Activated naive CD8-positive, alpha-beta T cell treated with anti-CD3 and anti-CD28 coated beads, Interleukin-2, amount 50 U/mL, for 24 hours (primary cell): ENCODE data around the gene TCIRG1.
A peak's percentile ranks its signal among the peaks of the same experiment; 100 is the strongest.
"Not testable (repeated sequence)": the region's sequence is repeated elsewhere in the genome, so short reads cannot be mapped to it uniquely, and the experiment has no call there.

Source experiments
- ATAC-seq: fragments of 150-1000 bp; cut with Tn5 transposase; one replicate; pipeline ENCODE4 v1.10.0; 2021
- DNase-seq: peaks from one replicate; pipeline ENCODE4 v3.0.0; 2021
- H3K27ac Mint-ChIP-seq: one replicate; pipeline ENCODE4 v1.8.0; 2021; ENCODE audit warnings: mild to moderate bottlenecking, mixed read lengths
- H3K27me3 Mint-ChIP-seq: one replicate; pipeline ENCODE4 v1.8.0; 2021; ENCODE audit warnings: mixed read lengths
- H3K36me3 Mint-ChIP-seq: one replicate; pipeline ENCODE4 v1.8.0; 2021; ENCODE audit warnings: low read depth, mixed read lengths
- H3K4me1 Mint-ChIP-seq: one replicate; pipeline ENCODE4 v1.8.0; 2021; ENCODE audit warnings: mixed read lengths
- H3K4me3 Mint-ChIP-seq: one replicate; pipeline ENCODE4 v1.8.0; 2021; ENCODE audit warnings: mild to moderate bottlenecking, moderate library complexity, mixed read lengths
- H3K9me3 Mint-ChIP-seq: one replicate; pipeline ENCODE4 v1.8.0; 2021; ENCODE audit warnings: mixed read lengths

TCIRG1 gene, protein sequence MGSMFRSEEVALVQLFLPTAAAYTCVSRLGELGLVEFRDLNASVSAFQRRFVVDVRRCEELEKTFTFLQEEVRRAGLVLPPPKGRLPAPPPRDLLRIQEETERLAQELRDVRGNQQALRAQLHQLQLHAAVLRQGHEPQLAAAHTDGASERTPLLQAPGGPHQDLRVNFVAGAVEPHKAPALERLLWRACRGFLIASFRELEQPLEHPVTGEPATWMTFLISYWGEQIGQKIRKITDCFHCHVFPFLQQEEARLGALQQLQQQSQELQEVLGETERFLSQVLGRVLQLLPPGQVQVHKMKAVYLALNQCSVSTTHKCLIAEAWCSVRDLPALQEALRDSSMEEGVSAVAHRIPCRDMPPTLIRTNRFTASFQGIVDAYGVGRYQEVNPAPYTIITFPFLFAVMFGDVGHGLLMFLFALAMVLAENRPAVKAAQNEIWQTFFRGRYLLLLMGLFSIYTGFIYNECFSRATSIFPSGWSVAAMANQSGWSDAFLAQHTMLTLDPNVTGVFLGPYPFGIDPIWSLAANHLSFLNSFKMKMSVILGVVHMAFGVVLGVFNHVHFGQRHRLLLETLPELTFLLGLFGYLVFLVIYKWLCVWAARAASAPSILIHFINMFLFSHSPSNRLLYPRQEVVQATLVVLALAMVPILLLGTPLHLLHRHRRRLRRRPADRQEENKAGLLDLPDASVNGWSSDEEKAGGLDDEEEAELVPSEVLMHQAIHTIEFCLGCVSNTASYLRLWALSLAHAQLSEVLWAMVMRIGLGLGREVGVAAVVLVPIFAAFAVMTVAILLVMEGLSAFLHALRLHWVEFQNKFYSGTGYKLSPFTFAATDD

GRCh38 chr11:68038718-68039525 is at the start of gene TCIRG1:
Gene TCIRG1, plus strand, starts transcription at chr11:68039025. Its CDS starts 2,247 bp downstream, at chr11:68041272.
- peak within 1 kb of the TSS; percentile 85 for H3K27ac Mint-ChIP-seq
- H3K36me3 Mint-ChIP-seq, result peaks cover 3% of the 10 kb centered on the region
- peaks cover 22% of the 10 kb centered on the region for H3K4me1 Mint-ChIP-seq
- peak within 1 kb of the TSS; percentile 82 for H3K4me3 Mint-ChIP-seq
- peak; percentile 68 for ATAC-seq
- DNase-seq, result peak; percentile 72
- no peaks in the 10 kb centered on the region for H3K9me3 Mint-ChIP-seq
- H3K27me3 Mint-ChIP-seq, result no peaks in the 10 kb centered on the region

DNA sequence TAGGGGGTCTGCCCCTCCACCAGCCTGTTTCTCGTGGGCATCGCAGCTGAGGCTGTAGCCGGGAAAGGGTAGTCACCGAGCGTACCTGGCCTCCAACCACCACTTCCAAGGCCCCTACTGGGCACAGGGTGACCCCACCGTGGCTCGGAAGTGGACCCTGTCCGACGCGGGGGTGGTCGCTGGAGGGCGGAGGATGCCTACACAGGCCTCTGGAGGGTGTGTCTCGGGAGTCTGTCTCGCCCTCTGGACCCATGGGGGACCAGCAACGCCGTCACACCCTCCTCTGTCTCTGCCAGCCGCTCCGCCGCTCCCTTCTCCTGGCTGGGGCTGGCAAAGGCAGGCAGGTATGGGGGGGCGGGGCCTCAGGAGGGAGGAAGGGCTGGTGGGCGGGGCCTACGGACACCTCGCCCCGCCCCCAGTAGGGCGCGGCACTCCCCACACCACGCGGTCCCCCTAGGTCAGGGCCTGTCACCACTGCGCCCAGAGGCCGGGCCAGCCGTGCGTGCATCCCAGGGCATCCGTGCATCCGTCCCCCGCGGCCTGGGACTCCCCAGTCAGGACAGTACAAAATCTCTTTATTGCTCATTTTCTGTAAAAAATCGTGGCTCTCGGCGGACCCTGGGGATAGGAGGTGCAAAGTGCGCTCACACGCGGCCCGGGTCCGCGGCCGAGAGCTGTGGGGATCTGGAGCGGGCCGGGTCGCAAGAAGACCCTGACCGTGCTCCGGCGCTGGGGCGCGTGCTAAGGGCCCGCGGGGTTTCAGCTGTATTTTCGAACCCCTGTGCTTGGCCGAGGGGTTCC is 48.1 kb upstream of the TCIRG1 start:
- not testable (repeated sequence) for DNase-seq, H3K27me3 Mint-ChIP-seq, H3K36me3 Mint-ChIP-seq, ATAC-seq, H3K27ac Mint-ChIP-seq, H3K4me1 Mint-ChIP-seq, H3K4me3 Mint-ChIP-seq, H3K9me3 Mint-ChIP-seq

DNA sequence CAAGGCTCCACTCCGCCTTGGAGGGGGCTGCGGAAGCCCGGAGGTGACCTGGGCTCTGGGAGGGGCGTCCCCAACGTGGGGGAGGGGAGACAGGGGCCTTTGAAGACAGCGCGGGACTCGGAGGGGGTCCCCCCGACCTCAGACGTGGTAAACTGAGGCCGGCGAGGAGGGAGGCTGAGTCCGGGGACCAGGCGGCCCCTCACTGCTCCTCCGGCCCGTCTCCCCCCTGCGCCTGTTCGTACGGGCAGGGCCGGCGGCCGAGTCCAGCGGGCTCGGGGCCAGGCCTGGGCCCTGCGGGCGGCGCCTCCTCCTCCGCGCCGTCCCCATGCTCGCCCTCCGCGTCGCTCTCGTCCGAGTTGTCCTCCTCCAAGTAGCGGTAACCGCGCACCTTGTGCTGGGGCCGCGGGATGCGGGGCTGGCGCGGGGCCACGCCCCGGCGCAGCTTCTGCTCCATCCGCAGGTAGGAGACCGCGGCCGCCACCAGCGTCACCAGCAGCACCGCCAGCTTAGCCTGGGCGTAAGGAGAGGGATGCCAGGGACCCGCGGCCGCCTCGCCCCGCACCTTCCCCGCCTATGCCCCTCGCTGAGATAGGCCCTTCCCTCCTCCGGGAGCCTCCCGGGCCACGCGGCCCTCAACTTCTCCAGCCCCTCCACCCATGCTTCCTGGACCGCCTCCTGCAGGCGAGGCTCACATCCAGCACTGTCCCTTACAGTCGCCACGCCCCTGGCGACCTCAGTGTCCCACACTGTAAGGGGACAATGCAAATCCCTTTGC is 47.3 kb upstream of the TCIRG1 start:
- DNase-seq, H3K4me3 Mint-ChIP-seq, H3K4me1 Mint-ChIP-seq, H3K36me3 Mint-ChIP-seq, H3K9me3 Mint-ChIP-seq, H3K27ac Mint-ChIP-seq, ATAC-seq, H3K27me3 Mint-ChIP-seq: not testable (repeated sequence)

GRCh38 chr11:67993821-67994220 is 45.0 kb upstream of the TCIRG1 start:
- H3K36me3 Mint-ChIP-seq, H3K9me3 Mint-ChIP-seq, H3K4me3 Mint-ChIP-seq, H3K27me3 Mint-ChIP-seq, ATAC-seq, H3K27ac Mint-ChIP-seq: not testable (repeated sequence)
- peak; percentile 27 for DNase-seq
- peaks cover 23% of the 10 kb centered on the region for H3K4me1 Mint-ChIP-seq

DNA sequence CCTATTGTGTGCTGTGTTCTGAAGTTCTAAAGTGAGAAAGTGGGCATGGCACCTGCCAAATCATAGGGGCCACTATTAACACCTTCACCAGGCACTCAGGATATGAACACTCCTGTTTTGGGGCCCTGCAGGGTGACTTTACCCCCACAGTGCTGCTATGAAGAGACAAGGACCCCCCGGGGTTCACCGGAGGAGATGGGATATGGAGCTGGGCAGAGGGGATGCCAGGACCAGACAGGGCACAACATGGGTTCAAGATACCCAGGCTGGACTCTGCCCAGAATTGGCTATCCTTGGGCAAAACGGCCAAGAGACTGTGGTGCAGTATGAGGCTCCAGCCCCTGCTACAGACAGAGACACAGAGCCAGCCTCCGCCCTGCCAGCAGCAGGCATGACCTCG is 44.4 kb upstream of the TCIRG1 start:
- not testable (repeated sequence) for H3K27ac Mint-ChIP-seq, ATAC-seq, H3K36me3 Mint-ChIP-seq, DNase-seq, H3K27me3 Mint-ChIP-seq, H3K9me3 Mint-ChIP-seq, H3K4me3 Mint-ChIP-seq
- peaks cover 23% of the 10 kb centered on the region for H3K4me1 Mint-ChIP-seq

DNA sequence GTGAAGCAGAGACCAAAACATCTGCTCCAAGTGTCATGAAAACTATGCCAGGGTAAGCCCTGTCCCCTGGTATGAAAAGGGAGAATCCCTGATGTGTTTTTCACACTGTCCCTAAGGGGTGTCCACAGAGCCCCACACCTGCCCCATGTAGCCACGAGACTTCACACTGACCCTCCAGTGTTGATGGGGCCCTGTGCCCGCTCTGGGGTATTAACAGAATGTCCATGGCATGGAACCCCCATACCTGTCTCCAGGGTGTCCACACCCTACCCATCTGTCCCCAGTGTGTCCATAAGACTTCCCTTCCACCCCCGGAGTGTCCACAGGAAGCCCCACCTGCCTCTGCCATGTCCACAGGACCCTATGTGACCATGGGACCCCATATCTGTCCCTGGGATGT is 43.7 kb upstream of the TCIRG1 start:
- not testable (repeated sequence) for H3K27me3 Mint-ChIP-seq, H3K36me3 Mint-ChIP-seq, H3K4me3 Mint-ChIP-seq, ATAC-seq, DNase-seq, H3K9me3 Mint-ChIP-seq, H3K27ac Mint-ChIP-seq
- peaks cover 23% of the 10 kb centered on the region for H3K4me1 Mint-ChIP-seq

- H3K27ac Mint-ChIP-seq, H3K36me3 Mint-ChIP-seq, DNase-seq, H3K9me3 Mint-ChIP-seq, H3K27me3 Mint-ChIP-seq, ATAC-seq, H3K4me3 Mint-ChIP-seq: not testable (repeated sequence)
- H3K4me1 Mint-ChIP-seq, result peaks cover 23% of the 10 kb centered on the region
These were observed 43.2 kb upstream of the TCIRG1 start for GRCh38 chr11:67995579-67995978.

DNA sequence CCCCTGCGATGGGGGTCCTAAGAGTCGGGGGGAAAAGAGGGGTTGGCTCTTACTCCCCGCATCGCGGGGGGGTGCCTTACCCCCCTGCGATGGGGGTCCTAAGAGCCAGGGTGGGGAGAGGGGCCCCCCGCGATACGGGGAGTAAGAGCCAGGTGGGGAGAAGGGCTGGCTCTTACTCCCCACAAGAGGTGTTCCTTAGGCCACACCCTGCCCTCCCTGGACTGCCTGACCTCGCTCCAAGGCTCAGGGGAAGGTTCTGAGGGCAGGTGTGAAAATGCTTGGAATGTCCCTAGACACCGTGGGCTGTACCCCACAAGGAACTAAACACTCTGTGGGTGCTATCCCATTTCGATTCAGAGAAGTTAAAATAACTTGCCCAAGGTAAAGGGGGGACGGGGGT is 42.8 kb upstream of the TCIRG1 start:
- Mint-ChIP-seq H3K9me3 (no peaks in the 10 kb centered on the region), H3K4me3 (no peak overlapping the region), H3K27ac (no peak overlapping the region), H3K4me1 (peaks cover 23% of the 10 kb centered on the region), H3K36me3 (peaks cover 4% of the 10 kb centered on the region), H3K27me3 (peaks cover 2% of the 10 kb centered on the region)
- DNase-seq (no peak), ATAC-seq (no peak)

DNA sequence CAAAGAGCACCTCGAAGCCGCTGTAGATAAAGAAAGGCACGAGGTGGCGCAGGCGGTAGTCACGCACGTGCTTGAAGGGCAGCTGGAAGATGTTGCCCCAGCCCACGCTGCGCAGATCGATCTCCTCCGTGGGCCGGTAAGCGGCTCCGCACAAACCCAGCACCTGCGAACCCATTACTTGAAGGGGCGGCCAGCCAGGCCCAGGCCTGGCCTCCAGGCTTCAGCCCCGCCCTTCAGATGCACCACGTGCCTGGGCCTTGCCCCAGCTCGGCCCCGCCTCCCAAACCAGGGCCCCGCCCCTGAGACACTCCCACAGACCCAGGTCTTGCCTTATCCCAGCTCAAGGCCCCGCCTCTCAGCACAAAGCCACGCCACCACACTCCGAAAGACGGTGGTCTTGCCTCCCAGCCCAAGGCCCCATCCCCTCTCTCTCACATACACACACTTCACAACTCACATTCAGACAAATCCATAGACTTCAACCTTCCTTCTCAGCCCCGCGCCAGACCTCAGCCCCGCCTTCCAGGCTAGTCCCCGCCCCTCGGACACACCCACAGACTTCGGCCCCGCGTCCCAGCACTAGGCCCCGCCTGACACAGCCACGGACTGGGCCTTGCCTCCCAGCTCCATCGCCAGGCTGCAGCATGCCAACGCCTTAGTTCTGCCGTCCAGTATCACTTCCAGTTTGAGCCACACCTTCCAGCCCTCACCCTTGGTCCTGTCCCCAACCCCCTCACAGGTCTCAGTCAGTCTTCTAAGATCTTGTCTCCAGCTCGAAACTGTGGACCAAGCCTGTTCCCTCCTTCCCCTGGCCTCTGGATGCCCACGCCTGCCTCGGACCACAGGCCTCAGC is 42.0 kb upstream of the TCIRG1 start:
- Mint-ChIP-seq H3K4me1 (peaks cover 23% of the 10 kb centered on the region), H3K27ac (no peak overlapping the region), H3K27me3 (peaks cover under 1% of the 10 kb centered on the region), H3K4me3 (no peak overlapping the region), H3K9me3 (no peaks in the 10 kb centered on the region), H3K36me3 (peaks cover 4% of the 10 kb centered on the region)
- peak; percentile 64 for ATAC-seq
- DNase-seq, result peak; percentile 57

DNA sequence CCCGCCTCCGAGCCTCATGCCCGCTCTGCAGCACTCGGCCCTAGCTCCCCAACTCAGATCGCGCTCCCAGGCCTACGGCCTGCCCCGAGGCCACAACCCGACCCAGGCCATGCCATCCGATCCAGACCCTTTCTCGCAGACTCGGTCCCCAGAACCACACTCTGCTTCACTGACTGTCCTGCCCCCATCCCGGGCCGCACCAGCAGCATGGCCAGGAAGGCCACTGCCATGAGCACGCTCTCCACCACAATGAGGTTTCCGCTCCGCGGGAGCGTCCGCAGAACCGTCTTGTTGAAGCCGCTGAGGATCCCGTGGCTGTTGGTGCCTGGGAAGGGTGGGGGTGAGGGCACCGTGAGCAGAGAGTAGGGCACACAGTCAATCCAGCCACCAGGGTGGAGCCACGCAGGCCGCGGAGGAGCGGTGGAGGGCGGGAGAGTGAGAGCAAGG is 41.3 kb upstream of the TCIRG1 start:
- H3K36me3 Mint-ChIP-seq, result peaks cover 4% of the 10 kb centered on the region
- H3K27ac Mint-ChIP-seq, result no peak overlapping the region
- ATAC-seq, result no peak
- peaks cover 27% of the 10 kb centered on the region for H3K4me1 Mint-ChIP-seq
- no peaks in the 10 kb centered on the region for H3K9me3 Mint-ChIP-seq
- no peak for DNase-seq
- no peaks in the 10 kb centered on the region for H3K27me3 Mint-ChIP-seq
- no peak overlapping the region for H3K4me3 Mint-ChIP-seq

GRCh38 chr11:67998150-67999045 is 40.4 kb upstream of the TCIRG1 start:
- peaks cover 33% of the 10 kb centered on the region for H3K4me1 Mint-ChIP-seq
- H3K27ac Mint-ChIP-seq, result no peak overlapping the region
- peaks cover 4% of the 10 kb centered on the region for H3K36me3 Mint-ChIP-seq
- no peak for ATAC-seq
- no peak for DNase-seq
- no peaks in the 10 kb centered on the region for H3K9me3 Mint-ChIP-seq
- H3K27me3 Mint-ChIP-seq, result no peaks in the 10 kb centered on the region
- no peak overlapping the region for H3K4me3 Mint-ChIP-seq

GRCh38 chr11:67999201-67999629 is 39.6 kb upstream of the TCIRG1 start:
- Mint-ChIP-seq H3K27ac (no peak overlapping the region), H3K36me3 (peaks cover 4% of the 10 kb centered on the region), H3K27me3 (no peaks in the 10 kb centered on the region), H3K4me1 (peaks cover 31% of the 10 kb centered on the region), H3K9me3 (no peaks in the 10 kb centered on the region), H3K4me3 (no peak overlapping the region)
- no peak for ATAC-seq
- DNase-seq, result no peak
